Measurements from ENCODE around the gene LLGL1.

LLGL1 gene

GRCh38 chr17:18267366-18267765, 41.9 kb downstream of the LLGL1 start:
- no peak overlapping the region for H3K4me3 ChIP-seq (ENCODE audit: low read depth, low read length)
- peaks cover 47% of the 10 kb centered on the region for H3K36me3 ChIP-seq
- H3K27ac ChIP-seq: no peak overlapping the region
- no peaks in the 10 kb centered on the region for H3K27me3 ChIP-seq (ENCODE audit: insufficient read depth, low read depth, severe bottlenecking)
- no peaks in the 10 kb centered on the region for H3K9me3 ChIP-seq (ENCODE audit: severe bottlenecking)
- TF ChIP-seq, protein P1, sequence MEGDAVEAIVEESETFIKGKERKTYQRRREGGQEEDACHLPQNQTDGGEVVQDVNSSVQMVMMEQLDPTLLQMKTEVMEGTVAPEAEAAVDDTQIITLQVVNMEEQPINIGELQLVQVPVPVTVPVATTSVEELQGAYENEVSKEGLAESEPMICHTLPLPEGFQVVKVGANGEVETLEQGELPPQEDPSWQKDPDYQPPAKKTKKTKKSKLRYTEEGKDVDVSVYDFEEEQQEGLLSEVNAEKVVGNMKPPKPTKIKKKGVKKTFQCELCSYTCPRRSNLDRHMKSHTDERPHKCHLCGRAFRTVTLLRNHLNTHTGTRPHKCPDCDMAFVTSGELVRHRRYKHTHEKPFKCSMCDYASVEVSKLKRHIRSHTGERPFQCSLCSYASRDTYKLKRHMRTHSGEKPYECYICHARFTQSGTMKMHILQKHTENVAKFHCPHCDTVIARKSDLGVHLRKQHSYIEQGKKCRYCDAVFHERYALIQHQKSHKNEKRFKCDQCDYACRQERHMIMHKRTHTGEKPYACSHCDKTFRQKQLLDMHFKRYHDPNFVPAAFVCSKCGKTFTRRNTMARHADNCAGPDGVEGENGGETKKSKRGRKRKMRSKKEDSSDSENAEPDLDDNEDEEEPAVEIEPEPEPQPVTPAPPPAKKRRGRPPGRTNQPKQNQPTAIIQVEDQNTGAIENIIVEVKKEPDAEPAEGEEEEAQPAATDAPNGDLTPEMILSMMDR (IDR thresholded peaks at IDR 0.05; ENCODE audit: low read depth, low read length): no peak
- no peak for DNase-seq

DNA sequence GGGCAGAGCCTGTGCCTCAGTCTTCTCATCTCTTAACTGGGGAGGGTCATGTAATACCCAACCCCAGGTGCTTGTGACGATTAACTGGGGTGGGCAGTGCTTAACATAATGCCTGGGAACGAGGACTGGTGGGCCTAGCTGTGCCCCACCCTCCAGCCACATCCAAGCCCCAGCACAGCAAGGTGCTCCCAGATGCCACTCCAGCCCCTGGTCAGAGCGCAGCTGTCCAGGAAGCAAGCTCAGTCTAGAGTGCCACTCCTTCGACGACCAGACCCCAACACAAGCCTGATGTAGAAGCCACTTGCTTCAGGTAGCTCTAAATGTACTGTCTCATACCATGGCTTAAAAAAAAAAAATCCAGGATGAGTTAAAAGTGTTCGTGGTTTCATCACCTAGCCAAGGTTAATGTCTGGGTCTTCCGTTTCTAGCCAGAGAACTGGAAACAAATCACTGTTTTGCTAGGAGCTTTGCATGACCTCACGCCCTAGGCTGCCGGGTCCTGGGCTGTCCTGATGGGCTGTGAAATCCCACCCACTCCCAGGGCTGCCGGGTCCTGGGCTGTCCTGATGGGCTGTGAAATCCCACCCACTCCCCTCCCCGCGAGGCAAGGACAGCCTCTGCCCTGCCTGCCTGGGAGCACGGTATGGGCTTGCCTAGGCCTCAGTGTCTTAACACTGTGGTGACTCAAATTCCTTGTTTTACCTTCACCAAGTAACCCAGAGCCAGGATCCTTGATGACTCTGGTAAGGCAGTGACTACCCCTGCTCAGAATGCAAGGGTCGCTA, 42.7 kb downstream of the LLGL1 start:
- no peaks in the 10 kb centered on the region for H3K9me3 ChIP-seq (ENCODE audit: severe bottlenecking)
- H3K4me3 ChIP-seq (ENCODE audit: low read depth, low read length): no peak overlapping the region
- no peak overlapping the region for H3K27ac ChIP-seq
- H3K27me3 ChIP-seq (ENCODE audit: insufficient read depth, low read depth, severe bottlenecking): no peaks in the 10 kb centered on the region
- H3K36me3 ChIP-seq: peaks cover 54% of the 10 kb centered on the region
- TF ChIP-seq, protein P1 (IDR thresholded peaks at IDR 0.05; ENCODE audit: low read depth, low read length): no peak
- no peak for DNase-seq

- Histone ChIP-seq H3K9me3 (ENCODE audit: severe bottlenecking) (no peaks in the 10 kb centered on the region), H3K36me3 (peaks cover 55% of the 10 kb centered on the region), H3K27ac (no peak overlapping the region), H3K27me3 (ENCODE audit: insufficient read depth, low read depth, severe bottlenecking) (no peaks in the 10 kb centered on the region), H3K4me3 (ENCODE audit: low read depth, low read length) (no peak overlapping the region)
- TF ChIP-seq, protein P1 (IDR thresholded peaks at IDR 0.05; ENCODE audit: low read depth, low read length): no peak
- DNase-seq: no peak
Observed at GRCh38 chr17:18270046-18270931, 44.9 kb downstream of the LLGL1 start.

DNA sequence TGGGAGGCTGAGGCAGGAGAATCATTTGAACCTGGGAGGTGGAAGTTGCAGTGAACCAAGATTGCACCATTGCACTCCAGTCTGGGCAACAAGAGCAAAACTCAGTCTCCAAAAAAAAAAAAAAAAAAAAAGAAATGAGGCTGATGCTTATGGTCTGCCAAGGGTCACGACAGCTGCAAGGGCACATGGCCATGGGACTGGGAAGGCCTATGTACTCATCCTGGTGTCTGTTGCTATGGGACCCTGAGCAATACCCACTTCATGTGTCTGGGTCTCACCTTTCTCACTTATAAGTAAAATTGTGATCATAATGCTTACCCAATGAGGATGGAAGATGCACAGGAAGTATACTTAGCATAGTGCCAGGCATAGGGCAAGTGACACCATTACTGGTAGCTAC, 51.6 kb downstream of the LLGL1 start:
- Histone ChIP-seq H3K27me3 (ENCODE audit: insufficient read depth, low read depth, severe bottlenecking) (no peaks in the 10 kb centered on the region), H3K27ac (no peak overlapping the region), H3K9me3 (ENCODE audit: severe bottlenecking) (no peaks in the 10 kb centered on the region), H3K36me3 (peaks cover 89% of the 10 kb centered on the region), H3K4me3 (ENCODE audit: low read depth, low read length) (no peak overlapping the region)
- no peak for DNase-seq
- TF ChIP-seq, protein P1 (IDR thresholded peaks at IDR 0.05; ENCODE audit: low read depth, low read length): no peak

DNA sequence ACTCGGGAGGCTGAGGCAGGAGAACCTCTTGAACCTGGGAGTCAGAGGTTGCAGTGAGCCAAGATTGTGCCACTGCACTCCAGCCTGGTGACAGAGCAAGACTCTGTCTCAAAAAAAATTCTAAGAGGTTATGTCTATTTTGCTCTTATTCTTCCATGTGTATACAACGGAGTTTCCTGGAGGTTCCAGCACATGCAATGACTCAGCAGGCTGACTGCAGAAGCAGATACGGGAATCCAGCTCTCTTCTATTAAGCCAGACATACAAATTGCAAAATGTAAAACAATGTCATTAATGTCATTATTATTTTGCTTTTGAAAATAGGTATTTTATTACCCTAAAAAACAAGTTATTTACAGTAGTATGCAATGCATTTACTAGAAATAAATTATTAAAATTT, 53.4 kb downstream of the LLGL1 start:
- Histone ChIP-seq H3K27me3 (ENCODE audit: insufficient read depth, low read depth, severe bottlenecking) (no peaks in the 10 kb centered on the region), H3K9me3 (ENCODE audit: severe bottlenecking) (no peaks in the 10 kb centered on the region), H3K36me3 (peaks cover 89% of the 10 kb centered on the region), H3K4me3 (ENCODE audit: low read depth, low read length) (no peak overlapping the region), H3K27ac (no peak overlapping the region)
- TF ChIP-seq, protein P1 (IDR thresholded peaks at IDR 0.05; ENCODE audit: low read depth, low read length): no peak
- no peak for DNase-seq
